ENCODE results near the gene DYNLRB2. TPM values are rescaled to one million over a fixed set of nuclear protein-coding genes. Genes with fewer than 3 reads are reported as not detected.

The DYNLRB2 gene
- total RNA-seq, 1 experiment from 2014 or later: not detected

DNA sequence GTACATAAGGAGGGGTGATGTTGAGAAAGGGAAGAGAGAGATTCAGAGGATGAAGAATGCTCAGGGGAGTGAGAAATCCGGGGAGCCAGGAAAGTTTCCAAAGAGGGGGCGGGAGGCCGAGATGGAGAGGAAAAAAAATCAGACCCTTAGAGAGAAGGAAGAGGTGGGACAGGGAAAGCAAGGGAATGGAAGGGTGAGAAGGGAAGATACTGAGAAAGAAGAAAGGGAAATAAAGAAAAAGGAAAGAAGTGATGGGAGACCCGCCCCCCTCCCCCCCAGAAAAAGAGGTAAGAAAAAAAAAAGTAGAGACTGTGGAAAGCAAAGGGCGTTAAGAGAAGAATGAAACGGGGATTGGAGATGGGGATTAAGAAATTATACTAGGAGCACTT lies 507 bp downstream of the DYNLRB2 start:
- DNase-seq (ENCODE audit: low read depth, low spot score): no peak
- in situ Hi-C loops (cut with HindIII; ENCODE audit: low pct_unique_long_range_greater_than_20kb, low sequenced_read_pairs): no loop called here

DNA sequence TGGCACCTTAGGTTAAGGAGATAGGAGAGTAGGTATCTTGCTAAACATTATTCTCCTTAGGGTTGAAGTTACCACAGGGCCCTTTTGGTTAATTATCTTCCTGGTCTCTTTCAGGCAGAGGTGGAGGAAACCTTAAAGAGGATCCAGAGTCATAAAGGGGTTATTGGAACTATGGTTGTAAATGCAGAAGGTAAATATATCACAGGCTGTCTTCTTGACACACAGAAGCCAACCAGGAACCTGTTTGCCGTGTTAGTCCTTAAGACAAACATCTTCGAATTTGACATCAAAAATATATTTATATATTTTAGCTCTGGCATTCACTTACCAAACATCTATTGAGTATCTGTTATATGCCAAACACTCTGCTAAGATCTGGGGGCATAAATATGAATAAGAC lies 2.4 kb downstream of the DYNLRB2 start:
- no peak for DNase-seq (ENCODE audit: low read depth, low spot score)
- in situ Hi-C loops (cut with HindIII; ENCODE audit: low pct_unique_long_range_greater_than_20kb, low sequenced_read_pairs): no loop called here

DNA sequence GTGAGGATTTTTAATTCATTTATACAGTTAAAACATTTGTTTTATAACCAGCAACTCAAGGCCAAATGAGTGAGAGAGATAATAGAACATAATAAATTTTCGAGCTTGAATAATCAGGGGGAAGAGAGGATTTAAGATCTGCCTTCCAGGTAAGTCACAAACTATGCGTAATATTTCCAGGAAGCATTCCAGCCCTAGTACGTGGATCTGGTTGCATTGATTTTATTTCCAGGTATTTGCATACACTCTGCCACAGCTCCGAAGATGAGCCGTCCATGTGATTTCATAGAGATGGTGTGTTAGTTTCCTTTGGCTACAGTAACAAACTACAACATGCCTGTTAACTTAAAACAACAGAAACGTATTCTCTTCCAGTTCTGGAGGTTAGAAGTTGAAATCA lies 3.5 kb downstream of the DYNLRB2 start:
- DNase-seq (ENCODE audit: low read depth, low spot score): no peak
- in situ Hi-C loops (cut with HindIII; ENCODE audit: low pct_unique_long_range_greater_than_20kb, low sequenced_read_pairs): no loop called here

DNA sequence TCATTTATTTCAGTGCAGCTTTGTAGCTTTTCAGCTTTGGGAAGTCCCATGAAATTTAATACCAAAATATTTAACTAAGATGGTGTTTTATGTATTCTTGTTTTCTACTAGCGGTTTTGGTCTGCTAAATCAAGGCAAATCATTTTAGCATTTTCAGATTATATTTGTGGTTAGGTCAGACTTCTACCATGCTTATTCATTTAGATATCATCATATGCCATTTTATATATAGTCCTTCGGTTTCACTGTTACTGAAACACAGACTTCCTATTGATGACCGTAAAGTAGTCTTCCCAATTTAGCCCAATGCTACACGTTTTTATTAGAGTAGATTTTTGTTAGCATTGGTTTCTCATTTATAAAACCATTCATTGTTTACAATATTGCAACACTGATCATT lies 5.5 kb downstream of the DYNLRB2 start:
- in situ Hi-C loops (cut with HindIII; ENCODE audit: low pct_unique_long_range_greater_than_20kb, low sequenced_read_pairs): no loop called here
- no peak for DNase-seq (ENCODE audit: low read depth, low spot score)

DNA sequence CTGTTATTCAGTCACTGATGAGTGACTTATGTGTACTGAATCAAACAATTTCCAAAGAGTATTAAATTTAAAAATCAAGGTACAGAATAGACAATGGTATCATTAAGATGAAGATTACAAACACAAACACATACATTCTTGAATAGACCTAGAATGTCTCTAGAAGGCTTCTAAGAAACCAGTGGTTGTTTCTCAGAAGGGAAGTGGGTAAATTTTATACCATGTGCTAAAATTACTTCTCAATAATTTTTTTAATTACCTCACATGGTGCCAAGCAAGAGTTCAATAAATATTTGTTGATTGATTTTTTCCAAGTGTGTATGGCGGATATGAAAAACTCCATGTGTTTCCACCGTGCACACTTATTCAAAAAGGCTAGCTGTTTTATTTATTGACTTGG lies 6.4 kb downstream of the DYNLRB2 start:
- in situ Hi-C loops (cut with HindIII; ENCODE audit: low pct_unique_long_range_greater_than_20kb, low sequenced_read_pairs): no loop called here
- DNase-seq (ENCODE audit: low read depth, low spot score): no peak

DNA sequence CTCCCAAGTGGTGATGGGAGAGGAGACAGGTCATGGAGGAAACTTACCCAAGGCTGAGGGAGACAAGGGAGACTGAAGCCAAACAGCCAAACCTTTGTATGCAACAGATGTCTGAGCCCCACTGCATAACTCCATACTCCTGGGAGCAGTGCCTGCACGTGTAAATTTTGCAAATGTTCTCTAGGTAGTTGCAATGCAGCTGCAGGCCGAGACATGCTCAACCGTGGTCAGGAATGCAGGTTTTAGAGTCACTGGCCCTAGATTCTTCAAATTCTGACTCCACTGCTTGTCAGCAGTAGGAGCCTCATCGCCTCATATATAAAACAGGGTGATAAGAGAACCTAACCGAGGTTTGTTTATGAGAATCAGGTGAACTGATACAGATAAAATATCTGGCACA lies 11.5 kb downstream of the DYNLRB2 start:
- in situ Hi-C loops (cut with HindIII; ENCODE audit: low pct_unique_long_range_greater_than_20kb, low sequenced_read_pairs): no loop called here
- no peak for DNase-seq (ENCODE audit: low read depth, low spot score)

DNA sequence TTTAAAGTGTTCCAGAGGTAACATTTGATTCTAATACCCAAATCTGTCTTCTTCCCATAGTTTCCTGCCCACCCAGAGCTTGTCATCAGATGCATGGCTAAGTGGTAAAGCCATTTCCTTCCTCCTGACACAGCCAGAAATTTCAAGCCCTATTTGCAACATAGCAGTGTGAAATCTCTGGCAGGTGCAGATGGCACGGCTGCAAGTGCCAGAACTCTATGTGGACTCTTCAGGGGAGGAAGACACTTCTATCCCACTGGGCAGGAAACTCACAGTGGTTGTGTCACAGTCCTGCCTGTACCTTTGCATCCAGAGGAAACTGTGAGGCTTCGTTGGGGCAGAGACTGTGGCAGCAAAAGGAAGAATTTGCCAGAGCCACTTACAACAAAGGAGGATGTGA lies 13.2 kb downstream of the DYNLRB2 start:
- no peak for DNase-seq (ENCODE audit: low read depth, low spot score)
- in situ Hi-C loops (cut with HindIII; ENCODE audit: low pct_unique_long_range_greater_than_20kb, low sequenced_read_pairs): no loop called here

DNA sequence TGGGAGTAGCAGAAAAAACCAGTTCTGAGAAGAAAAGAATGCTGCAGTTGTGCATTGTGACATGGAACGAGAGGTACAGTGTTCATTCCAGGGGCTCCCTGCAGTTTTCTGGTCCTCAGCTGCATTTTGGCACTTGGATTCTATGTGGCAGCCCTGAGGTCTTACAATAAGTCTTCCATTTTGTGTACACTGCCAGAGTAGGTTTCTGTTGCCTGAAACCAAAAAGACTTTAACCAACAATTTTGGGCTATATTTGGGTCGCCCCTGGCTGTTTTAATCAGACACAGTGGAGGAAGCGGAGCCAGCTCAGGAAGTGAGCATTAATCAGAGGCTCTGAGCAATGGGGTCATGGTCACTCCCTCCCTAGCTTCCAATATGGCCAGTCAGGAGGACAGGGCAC lies 15.7 kb downstream of the DYNLRB2 start:
- in situ Hi-C loops (cut with HindIII; ENCODE audit: low pct_unique_long_range_greater_than_20kb, low sequenced_read_pairs): no loop called here
- no peak for DNase-seq (ENCODE audit: low read depth, low spot score)

DNA sequence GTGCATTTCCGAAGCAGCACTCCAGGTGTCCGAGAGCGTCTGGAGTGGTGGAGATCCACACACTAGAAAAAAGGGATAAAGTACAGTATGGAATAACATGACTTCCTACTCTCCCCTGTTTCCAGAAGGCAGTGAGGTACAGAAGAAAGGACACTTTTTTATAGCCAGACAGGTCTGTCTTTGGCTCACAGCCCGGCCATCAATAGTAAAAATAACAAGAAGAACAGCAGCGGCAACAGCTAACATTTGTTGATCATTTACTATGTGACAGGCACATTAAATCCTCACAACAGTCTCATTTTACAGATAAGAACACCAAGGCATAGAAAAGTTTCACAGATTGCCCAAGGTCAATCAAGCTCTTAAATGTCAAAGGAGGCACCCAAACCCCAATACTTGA lies 16.2 kb downstream of the DYNLRB2 start:
- in situ Hi-C loops (cut with HindIII; ENCODE audit: low pct_unique_long_range_greater_than_20kb, low sequenced_read_pairs): no loop called here

DNA sequence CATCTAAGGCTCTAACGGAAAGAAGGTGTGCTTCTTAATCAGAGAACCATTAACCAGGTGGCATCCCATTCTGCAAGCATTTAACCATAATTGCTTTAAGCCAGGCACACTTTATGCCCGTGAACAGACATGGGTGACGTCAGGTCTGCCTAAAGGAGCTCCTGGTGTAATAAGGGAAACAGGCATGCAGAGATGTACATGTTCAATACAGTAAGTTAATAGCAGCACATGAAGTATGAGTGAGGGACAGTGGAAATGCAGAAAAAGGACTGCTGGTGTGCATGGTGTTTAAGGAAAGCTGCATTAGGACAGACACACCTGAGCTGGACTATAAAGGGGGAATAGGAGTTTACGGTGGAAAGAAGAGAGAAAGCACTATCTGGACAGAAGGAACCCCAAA lies 18.6 kb downstream of the DYNLRB2 start:
- in situ Hi-C loops (cut with HindIII; ENCODE audit: low pct_unique_long_range_greater_than_20kb, low sequenced_read_pairs): no loop called here

More for the DNA sequence above, 16.2 kb downstream of the DYNLRB2 start:
- DNase-seq (ENCODE audit: low read depth, low spot score): no peak

DNA sequence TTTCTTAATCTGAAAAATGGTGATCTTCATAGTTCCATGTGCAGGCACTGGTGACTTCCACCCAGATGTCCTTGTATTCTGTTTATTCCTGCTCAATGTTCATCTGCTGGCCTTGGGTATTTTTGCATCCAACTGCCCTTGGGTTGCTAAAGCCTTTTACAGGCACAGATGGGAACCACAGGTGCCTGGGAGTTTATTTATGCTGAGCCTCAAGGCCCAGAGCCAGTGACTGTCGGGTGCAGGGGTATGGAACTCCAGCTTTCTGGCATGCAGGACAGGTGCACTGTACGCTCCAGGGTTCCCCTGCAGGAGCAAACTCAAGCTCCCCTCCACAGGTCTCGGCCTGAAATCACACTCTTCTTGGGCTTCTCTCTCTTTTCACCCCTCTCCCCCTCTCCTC lies 22.3 kb downstream of the DYNLRB2 start:
- in situ Hi-C loops (cut with HindIII; ENCODE audit: low pct_unique_long_range_greater_than_20kb, low sequenced_read_pairs): no loop called here
- DNase-seq (ENCODE audit: low read depth, low spot score): no peak

More for the DNA sequence above, 18.6 kb downstream of the DYNLRB2 start:
- no peak for DNase-seq (ENCODE audit: low read depth, low spot score)

DNA sequence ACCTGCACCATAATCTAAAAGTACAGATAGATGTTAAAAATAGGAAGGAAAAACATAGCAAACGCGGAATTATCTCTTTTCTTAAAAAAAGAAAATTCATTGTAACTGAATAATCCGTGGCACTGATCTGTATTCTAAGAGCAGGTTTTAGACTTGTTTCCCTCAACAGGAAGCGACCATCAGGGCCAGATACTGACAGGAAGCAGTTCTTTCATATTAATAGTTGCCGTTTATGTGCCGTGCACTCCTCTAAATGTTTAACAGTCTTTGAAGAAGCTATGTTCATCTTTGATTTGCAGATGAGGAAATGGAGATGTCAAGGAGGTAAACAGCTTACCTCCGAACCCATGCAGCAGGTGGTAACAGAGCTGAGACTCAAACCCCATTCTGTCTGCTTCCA lies 23.6 kb downstream of the DYNLRB2 start:
- DNase-seq (ENCODE audit: low read depth, low spot score): no peak
- in situ Hi-C loops (cut with HindIII; ENCODE audit: low pct_unique_long_range_greater_than_20kb, low sequenced_read_pairs): no loop called here

DNA sequence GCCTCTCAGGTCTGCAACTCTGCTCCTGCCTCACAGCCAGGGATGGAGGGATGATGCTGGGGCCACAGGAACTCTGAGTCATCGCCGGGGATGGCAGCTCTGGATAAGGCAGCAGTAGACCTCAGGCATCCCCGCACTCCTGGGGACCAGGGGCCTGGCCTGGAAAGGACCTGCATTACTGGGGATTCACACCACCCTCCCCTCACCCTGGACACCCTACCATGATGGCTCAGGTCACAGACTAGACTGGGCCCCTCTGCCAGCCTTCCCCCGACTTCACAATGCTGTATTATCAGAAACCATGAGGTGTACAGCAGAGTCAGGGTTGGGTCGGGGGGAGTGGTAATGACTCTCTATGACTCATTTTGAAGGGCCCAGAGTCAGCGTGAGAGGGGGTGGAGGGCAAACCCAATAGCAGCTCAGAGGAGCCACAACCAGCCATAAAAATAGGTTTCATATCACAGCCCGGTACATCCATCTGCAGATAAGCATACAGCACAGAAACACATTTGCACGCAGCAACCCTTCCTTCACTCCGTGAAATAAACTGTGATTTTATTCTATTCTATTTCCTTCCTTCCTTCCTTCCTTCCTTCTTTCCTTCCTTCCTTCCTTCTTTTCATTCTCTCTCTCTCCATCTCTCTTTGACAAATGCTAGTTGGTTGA lies 28.8 kb downstream of the DYNLRB2 start:
- no peak for DNase-seq (ENCODE audit: low read depth, low spot score)
- in situ Hi-C loops (cut with HindIII; ENCODE audit: low pct_unique_long_range_greater_than_20kb, low sequenced_read_pairs): no loop called here

DNA sequence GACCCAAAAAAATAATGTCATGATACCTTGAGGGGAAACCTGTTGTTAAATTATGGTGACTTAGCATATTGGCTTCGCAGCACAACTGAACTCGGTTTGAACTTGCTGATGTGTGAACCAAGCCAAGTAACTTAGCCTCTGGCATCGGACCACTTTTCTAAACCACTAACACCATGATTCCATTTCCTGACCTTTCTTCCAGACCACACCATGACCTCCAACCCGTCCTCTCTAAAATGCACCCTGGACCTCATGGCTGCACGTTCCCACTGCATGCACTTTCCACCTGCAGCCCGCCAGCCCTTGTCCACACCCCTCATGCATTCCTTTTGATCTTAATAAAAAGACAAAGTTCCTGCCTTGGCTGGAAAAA lies 29.3 kb downstream of the DYNLRB2 start:
- in situ Hi-C loops (cut with HindIII; ENCODE audit: low pct_unique_long_range_greater_than_20kb, low sequenced_read_pairs): no loop called here
- no peak for DNase-seq (ENCODE audit: low read depth, low spot score)

DNA sequence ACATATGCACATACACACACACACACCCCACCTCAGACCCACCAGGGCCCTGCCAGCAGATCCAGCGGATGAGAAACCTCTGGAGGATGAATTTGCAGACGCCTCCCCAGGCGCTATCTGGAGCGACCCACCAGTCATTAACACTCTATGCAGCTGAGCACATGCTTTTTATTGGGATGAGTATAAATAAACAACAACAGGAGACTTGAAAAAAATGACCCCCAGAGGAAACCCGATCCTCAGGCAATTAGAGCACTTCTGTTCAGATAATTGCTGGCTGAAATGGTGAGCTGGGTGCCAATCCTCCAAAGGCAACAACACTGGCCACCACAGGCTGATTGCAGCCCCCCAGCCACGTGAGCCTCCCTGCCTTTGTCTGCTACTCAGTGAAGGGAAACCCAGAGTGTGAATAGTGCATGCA lies 32.9 kb downstream of the DYNLRB2 start:
- in situ Hi-C loops (cut with HindIII; ENCODE audit: low pct_unique_long_range_greater_than_20kb, low sequenced_read_pairs): no loop called here
- no peak for DNase-seq (ENCODE audit: low read depth, low spot score)

DNA sequence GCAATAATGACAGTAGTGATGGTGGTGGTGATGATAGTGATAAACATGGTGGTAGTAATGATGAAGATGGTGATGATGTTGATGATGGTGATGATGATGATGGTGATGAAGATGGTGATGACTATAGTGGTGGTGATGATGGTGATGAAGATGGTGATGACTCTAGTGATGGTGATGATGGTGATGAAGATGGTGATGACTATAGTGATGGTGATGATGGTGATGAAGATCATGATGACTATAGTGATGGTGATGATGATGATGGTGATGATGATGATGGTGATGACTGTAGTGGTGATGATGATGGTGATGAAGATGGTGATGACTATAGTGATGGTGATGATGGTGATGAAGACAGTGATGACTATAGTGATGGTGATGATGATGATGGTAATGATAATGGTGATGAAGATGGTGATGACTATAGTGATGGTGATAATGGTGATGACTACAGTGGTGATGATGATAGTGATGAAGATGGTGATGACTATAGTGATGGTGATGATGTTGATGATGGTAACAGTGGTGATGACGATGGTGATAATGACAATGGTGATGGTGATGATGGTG lies 35.6 kb downstream of the DYNLRB2 start:
- DNase-seq (ENCODE audit: low read depth, low spot score): no peak
- in situ Hi-C loops (cut with HindIII; ENCODE audit: low pct_unique_long_range_greater_than_20kb, low sequenced_read_pairs): no loop called here

DNA sequence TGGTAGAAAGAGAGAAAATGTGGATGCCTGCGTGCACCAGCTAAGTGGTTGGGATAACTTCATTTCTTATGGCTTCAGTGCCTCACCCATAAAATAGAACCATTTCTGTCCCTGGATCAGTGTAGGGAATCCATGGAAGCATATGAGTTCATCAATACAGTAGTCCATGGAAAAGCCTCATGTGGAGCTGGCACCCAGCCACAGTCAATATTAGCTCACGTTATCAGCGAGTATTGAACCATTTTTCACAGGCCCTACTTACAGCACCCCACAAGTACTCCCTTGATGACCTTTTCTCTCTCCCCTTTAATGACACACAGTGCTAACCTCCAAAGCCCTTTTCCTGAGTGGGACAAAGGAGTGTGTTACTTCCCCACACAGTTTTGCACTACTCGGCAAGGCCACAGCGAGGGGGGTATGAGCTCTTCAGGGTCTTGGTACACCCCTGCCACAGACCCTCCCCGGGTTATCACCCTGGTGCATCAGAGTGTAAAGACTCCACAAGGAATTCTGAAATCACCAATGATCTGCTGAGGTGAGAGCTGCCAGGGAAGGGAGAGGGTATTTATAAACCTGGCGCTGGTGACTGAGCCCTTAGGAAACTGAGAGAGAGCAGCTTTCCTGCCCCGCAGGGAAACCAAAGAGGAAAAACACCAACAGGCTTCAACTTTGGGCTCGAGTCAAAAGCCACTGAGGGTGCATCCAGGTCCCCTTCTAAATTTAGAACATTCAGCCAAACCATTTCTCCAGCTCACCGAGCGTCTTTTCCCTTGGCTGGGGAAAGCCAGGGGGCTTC lies 36.9 kb downstream of the DYNLRB2 start:
- in situ Hi-C loops (cut with HindIII; ENCODE audit: low pct_unique_long_range_greater_than_20kb, low sequenced_read_pairs): no loop called here
- no peak for DNase-seq (ENCODE audit: low read depth, low spot score)

DNA sequence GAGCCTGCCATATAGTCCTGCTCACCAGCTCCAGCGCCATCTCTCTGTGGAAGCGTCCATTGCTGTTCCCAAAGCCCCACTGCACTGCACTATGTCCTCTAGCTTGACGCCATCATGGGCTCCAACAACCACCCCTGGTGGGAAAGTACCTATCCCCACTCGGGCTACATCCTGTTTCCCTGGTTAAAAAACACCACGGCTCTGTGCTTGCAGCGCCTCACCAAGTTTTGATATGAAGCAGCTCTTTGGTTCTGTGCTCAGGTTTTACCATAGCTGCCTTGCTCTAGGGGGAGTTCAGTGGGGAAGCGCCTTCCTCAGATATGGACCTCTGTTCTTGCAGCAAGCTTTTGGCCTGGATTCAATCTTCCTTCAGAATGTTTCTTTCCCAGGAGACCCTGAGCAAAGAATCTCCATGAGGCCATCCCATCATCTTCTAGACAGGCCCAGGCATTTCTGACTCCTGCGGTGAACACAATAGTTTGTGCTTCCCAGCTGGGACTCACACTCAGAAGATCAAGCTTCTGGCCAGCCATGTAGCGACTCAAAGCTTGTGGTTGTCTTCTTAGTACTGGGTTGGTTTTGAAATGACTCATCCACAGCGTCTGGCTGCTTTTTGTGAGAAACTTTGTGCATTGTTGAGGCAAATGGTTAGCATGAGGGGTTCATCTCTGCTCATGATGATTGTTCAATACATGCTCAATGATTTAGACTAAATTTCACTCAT lies 39.5 kb downstream of the DYNLRB2 start:
- DNase-seq (ENCODE audit: low read depth, low spot score): no peak
- in situ Hi-C loops (cut with HindIII; ENCODE audit: low pct_unique_long_range_greater_than_20kb, low sequenced_read_pairs): no loop called here
